GDM1 (cell line): ENCODE data around the gene MATR3.
"Not testable (repeated sequence)": the region's sequence is repeated elsewhere in the genome, so short reads cannot be mapped to it uniquely, and the experiment has no call there.

ENCODE experiments used
- DNase-seq: peaks from one replicate; lab custom pipeline; 2025; lab: John Stamatoyannopoulos, UW

Gene MATR3

DNA sequence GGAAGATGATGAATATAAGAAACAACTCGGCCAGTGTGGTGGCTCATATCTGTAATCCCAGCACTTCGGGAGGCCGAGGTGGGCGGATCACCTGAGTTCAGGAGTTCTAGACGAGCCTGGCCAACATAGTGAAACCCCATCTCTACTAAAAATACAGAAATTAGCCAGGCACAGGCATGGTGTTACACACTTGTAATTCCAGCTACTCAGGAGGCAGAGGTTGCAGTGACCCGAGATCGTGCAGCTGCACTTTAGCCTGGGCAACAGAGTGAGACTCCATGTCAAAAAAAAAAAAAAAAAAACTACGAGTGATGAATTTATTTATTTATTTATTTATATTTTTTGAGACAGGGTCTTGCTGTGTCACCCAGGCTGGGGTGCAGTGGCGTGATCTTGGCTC, 54.3 kb downstream of the MATR3 start:
- DNase-seq = not testable (repeated sequence)

DNA sequence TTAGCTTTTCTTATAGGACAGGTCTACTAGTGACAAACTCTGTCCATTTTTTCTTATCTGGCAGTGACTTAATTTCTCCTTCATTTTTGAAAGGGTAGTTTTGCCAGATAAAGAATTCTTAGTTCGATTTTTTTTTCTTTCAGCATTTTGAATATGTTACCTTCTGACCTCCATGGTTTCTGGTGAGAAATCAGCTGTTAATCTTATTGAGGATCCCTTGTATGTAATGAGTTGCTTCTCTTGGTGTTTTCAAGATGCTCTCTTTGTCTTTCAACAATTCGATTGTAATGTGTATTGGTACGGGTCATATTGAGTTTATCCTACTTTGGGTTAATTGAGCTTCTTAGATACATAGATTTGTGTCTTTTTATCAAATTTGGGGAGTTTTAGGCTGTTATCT, 60.6 kb downstream of the MATR3 start:
- no peak for DNase-seq

DNA sequence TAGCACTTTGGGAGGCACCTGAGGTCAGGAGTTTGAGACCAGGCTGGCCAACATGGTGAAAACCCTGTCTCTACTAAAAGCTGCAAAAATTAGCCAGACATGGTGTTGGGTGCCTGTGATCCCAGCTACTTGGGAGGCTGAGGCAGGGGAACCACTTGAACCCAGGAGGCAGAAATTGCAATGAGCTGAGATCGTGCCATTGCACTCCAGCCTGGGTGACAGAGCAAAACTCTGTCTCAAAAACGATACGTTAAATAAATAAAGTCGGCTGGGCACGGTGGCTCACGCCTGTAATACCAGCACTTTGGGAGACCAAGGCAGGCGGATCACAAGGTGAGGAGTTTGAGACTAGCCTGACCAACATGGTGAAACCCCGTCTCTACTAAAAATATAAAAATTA, 62.4 kb downstream of the MATR3 start:
- DNase-seq = not testable (repeated sequence)

DNA sequence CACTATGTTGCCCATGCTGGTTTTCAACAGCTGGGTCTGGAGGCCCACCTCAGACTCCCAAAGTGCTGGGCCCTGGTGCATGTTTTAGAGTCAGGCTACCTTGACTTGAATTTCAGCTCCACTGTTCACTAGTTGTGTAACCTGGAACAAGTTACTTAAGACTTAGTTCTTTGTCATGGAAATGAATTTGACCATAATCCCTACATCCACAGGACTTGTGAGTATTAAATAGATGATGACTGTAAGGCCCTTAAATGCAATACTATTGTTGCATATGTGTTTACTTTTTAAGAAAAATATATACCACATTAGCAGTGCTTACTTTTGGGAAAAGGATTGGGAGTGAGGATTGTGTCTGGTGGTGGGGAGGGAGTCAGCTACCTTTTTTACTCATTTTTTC, 64.5 kb downstream of the MATR3 start:
- DNase-seq = no peak

DNA sequence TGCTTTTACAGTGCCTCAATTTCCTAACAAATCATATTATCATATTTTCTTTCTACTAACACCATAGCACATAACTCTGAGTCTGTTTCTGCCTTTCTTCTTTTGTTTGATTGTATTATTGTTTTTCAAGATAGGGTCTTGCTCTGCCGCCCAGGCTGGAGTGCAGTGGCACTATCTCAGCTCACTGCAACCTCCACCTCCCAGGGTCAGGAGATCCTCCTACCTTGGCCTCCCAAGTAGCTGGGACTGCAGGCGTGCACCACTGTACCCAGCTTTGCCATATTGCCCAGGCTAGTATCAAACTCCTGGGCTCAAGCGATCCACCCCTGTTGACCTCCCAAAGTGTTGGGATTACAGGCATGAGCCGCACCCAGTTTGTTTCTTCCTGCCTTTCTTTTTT, 66.8 kb downstream of the MATR3 start:
- DNase-seq = no peak

DNA sequence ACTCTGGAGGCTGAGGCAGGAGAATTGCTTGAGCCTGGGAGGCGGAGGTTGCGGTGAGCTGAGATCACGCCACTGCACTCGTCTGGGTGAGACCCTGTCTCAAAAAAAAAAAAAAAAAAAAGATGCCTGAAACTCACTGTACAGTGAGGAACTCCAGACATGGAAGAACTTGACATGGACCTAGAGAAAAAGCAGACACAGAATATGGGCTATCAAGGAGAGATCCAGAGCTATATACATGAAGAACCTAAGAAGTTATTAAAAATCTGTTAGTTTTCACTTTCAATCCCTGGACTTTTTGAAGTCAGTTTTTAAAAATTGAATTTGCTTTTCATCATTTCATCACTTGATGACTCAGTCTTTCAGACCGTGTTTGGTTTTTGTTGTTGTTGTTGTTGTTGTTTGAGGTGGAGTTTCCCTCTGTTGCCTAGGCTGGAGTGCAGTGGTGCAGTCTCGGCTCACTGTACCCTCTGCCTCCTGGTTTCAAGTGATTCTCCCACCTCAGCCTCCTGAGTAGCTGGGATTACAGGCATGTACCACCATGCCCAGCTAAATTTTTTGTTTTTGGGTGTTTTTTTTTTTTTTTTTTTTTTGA, 68.4 kb downstream of the MATR3 start:
- DNase-seq = no peak

DNA sequence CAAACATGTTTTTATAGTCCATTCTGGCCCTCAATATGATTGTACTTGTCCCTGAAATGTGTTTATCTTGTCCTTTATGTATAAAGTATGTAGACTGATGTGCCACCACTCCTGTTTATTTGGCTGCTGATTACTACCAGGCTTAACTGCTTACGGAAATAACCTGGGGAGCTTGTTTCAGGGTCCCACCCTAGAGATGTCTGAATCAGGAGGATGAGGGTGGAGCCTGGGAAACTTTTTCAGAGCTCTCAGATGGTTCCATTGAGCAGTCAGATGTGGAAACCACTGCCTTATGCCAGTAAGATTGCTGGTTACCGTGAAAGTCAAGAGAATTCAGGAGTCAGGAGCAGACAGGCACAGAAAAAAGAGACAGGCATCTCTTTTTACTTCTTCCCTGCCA, 70.4 kb downstream of the MATR3 start:
- DNase-seq = no peak

DNA sequence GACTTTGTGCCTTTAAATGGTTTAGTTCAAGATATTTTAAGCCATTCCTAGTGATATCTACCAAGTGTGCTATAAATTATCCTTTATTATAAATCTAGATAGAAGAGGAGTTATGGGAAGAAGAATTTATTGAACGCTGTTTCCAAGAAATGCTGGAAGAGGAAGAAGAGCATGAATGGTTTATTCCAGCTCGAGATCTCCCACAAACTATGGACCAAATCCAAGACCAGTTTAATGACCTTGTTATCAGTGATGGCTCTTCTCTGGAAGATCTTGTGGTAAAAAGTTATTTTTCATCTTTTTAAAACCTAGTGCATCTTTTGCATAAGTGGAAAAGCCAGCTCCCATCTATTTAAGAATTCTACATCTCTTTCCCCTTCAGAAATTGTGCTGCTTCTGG, 70.9 kb downstream of the MATR3 start:
- no peak for DNase-seq

DNA sequence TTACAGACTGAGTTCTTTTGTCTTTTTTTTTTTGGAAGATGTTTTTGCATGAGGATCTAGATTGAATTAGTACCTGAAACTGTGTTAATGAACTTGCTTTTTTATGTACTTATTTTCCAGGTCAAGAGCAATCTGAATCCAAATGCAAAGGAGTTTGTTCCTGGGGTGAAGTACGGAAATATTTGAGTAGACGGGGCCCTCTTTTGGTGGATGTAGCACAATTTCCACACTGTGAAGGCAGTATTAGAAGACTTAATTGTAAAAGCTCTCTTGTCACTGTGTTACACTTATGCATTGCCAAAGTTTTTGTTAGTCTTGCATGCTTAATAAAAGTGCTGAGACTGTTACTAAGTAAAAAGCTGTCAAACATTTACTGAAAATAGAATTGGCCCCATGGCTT, 75.1 kb downstream of the MATR3 start:
- no peak for DNase-seq

DNA sequence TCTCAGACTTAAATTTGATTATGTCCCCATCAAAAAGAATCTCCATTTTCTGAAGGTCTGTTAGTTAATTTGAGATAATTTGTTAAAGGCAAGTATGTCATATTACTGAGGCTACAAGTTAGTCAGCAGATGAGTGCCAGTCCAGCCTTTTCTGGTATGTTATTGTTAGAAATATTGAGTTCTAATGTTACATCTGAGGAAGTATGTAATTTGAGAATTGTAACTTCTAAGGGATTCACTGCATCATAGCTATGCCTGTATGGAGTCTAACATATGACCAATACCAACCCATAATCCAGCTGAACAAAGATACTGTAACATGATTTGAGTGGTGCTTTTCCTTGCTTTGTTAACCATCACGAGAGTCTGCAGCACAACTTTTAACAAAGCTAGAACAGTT, 75.6 kb downstream of the MATR3 start:
- DNase-seq = no peak

DNA sequence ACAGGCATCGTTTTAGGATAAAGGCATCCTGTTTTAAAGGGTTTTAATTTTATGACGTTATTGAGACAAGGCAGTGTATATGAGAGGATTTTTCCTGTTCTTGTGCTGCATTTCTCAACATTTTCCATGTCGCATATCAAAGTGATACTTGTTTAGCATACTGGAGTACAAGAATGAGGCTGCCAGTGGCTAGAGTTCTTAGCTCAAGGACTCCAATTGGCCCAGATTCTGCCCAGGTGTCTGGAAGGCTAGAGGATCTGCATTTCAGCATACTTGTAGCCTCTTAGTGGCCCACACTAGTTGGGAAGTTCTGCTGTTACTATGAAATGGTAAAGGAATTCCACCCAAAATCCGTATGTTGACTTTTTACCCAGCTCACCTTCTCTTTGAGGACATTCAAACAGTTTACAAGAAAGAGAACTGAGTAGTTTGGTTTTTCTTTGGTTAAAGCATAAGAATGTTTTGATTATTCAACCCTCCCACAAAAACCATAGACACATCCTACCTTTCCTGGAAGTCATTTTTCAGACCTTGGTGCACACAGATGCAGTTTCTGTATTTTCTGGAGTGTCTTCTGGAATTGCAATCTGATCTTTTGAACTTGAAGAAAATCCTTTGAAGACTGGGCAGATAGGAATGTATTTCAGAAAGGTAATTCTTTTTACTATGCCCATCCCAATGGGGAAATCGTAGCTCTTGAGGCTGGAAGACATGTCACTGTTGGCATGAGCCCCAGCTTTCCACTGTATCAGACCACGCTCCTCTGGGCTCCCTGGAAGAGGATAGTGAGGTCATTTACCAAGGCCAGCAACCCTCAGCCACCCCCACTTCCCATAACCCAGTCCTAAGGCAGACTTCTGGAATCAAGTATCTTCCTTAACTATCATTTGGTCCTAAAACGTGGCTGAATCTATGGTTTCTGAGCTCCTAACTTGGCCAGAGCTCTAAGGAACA, 78.2 kb downstream of the MATR3 start:
- DNase-seq = no peak

DNA sequence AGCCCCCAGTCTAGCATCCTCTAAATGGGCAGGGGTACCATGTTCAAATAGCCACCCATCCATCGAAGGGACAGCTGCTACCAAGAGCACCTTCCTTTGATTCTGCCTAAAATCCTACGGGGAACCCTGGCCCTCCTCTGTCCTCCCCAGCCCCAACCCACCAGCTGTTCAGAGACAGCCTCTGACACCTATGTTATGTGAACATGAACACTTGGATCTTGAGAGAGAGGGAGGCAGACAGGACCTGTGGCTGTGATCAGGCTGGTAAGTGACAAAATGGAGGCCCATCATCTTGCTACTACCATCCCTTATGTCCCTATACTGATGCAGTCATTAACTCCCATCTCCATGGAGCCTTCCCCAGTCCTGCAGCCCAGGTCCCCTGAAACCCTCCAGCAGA, 81.4 kb downstream of the MATR3 start:
- no peak for DNase-seq

DNA sequence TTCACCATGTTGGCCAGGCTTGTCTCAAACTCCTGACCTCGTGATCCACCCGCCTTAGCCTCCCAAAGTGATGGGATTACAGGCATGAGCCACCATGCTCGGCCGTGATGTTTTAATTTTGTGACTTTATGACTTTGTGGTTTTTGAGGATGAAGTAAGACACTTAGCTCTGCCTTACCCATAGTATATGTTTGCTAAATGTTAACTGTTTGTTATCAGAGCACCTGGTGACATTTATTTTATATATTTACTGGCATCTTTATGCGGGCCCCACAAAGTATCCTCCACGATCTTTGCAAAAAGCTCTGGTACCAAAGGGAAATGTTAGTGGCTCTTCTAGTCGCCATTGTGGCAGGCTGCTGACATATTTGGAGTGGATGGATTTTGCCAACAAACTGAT, 82.8 kb downstream of the MATR3 start:
- DNase-seq = no peak

DNA sequence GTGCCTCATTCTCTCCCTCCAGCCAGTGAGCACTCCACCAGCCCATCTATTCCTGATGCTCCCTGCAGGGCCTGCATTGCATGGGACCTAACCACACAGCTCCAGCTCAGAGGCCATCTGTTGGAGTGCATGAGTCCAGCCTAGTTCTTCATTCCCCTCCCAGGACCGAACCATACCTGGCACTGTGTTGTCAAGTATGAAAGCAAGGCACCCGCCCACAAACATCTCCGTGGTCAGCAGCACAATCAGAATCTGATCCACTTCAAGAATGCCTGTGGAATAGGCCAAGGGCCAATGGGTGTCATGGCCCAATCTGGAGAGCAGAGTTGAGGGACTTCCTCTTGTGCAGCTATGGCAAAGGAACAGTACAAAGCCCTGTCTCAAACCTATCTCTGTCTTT, 83.7 kb downstream of the MATR3 start:
- DNase-seq = no peak

DNA sequence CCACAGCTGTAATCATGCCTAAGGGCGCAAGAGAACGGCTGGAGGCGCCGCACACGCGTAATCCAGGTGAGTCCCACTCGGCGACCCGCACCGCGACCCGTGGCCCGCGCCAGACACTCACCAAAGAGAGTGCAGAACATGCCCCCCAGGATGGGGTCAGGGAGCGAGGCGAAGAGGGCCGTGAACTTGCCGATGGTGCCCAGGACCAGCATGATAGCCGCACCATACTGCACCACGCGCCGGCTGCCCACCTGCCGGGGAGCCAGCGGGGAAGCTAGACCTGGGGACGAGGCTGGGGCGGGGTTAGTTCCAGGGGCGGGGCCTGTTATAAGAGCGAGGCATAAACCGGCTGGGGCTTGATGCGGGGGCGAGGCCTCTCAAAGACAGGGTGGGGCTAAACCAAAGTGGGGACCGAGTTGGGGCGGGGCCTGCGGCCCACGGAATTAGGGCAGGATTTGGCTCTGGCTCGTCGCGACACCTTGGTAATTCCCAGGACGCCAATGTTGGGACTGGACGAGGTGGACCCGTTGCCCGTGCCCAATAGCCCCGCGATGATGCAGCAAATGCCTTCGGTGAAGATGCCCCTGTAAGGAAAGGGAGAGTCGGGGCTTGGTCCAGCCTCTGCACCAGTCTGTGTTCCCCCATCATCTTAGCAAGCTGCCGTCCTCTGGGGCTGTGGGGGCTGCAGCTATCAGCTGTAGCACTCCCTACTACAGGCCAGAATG, 84.7 kb downstream of the MATR3 start:
- DNase-seq = no peak

DNA sequence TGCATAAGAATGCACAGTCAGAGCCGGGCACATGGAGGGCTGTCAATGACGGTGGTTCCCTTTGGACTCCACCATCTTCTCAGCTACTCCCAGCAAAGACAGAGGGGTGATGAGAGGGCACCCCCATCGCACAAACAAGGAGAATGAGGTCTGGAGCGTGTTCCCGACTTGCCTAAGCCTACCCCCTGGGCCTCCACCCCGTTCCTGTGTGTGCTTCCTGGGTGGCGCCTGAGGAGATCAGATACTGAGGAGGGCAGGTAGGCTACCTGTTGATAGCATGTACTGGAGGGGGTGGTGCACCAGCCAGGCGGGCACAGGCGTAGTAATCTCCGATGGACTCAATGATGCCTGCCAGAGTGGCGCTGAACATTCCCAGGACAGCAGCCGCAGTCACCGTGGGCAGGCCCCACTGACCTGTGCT, 85.4 kb downstream of the MATR3 start:
- DNase-seq = no peak

DNA sequence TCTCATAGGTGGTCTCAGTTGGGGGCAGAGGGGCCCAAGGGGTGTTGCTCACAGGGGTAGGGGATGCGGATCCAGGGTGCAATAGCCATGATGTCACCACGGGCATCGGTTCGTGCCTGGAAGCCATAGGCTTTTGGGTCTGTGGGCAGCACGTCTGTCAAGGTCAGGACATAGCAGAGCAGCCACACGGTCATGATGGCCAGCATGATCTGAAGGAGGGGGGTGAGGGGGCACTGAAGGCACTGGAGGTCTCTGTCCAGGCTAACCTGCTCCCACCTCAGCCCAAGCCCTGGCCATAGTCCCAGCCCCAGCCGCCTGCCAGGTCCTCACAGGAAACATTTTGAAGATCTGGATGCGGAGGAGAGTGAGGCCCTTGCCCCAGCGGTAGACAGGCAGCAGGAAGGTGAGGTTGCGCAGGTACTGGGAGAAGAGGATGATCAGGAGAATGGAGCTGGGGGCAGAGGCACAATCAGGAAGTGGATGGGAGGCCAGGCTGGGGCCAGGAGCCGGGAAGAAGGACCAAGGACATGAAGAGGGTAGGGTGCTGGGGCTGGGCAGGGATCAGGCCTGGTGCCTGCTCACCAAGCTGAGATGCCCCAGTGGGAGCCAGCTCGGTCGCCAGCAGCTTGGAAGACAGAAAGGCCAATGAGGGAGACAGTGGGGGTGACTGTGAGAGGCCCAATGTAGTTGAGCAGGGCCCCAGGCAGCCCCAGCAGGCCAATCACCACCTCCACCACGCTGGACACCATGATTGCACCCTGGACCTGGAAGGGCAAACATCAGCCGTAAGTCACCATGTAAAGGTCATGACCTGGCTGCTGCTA, 86.3 kb downstream of the MATR3 start:
- no peak for DNase-seq
